ENCODE data around the gene VSIG10L2. TPM values are rescaled to one million over a fixed set of nuclear protein-coding genes. Genes with fewer than 3 reads are reported as not detected.

The VSIG10L2 gene
- total RNA-seq, 1 experiment from 2014 or later = not detected

- TF ChIP-seq ZBTB33 (IDR thresholded peaks at IDR 0.05; ENCODE audit: extremely low read depth, insufficient replicate concordance, low read length) = no peak
- TF ChIP-seq, protein P1, sequence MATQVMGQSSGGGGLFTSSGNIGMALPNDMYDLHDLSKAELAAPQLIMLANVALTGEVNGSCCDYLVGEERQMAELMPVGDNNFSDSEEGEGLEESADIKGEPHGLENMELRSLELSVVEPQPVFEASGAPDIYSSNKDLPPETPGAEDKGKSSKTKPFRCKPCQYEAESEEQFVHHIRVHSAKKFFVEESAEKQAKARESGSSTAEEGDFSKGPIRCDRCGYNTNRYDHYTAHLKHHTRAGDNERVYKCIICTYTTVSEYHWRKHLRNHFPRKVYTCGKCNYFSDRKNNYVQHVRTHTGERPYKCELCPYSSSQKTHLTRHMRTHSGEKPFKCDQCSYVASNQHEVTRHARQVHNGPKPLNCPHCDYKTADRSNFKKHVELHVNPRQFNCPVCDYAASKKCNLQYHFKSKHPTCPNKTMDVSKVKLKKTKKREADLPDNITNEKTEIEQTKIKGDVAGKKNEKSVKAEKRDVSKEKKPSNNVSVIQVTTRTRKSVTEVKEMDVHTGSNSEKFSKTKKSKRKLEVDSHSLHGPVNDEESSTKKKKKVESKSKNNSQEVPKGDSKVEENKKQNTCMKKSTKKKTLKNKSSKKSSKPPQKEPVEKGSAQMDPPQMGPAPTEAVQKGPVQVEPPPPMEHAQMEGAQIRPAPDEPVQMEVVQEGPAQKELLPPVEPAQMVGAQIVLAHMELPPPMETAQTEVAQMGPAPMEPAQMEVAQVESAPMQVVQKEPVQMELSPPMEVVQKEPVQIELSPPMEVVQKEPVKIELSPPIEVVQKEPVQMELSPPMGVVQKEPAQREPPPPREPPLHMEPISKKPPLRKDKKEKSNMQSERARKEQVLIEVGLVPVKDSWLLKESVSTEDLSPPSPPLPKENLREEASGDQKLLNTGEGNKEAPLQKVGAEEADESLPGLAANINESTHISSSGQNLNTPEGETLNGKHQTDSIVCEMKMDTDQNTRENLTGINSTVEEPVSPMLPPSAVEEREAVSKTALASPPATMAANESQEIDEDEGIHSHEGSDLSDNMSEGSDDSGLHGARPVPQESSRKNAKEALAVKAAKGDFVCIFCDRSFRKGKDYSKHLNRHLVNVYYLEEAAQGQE (IDR thresholded peaks at IDR 0.05; ENCODE audit: low read depth) = no peak
- TF ChIP-seq ZNF274 (IDR thresholded peaks at IDR 0.05; ENCODE audit: low read depth, low read length) = no peak
Observed at GRCh38 chr11:125959511-125959910, 13.7 kb downstream of the VSIG10L2 start (continued).

DNA sequence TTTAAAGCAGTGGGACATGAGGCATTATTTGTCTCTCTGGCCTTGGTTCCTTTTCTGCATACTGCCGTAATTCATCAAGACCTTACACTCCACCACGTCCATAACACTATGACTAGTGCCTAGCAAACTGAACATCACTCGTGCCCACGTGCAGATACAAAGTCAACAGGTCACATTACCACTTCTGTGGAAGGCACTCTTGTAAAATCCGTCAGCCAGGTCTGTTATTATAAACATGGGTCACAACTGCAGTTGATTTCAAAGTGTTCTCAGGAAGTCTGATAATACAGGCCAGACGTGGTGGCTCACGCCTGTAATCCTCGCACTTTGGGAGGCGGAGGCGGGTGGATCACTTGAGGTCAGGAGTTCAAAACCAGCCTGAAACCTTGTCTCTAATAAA lies 14.1 kb downstream of the VSIG10L2 start:
- intact Hi-C loops (cut with micrococcal nuclease) = no loop called here
- no peak overlapping the region for H3K4me2 ChIP-seq (ENCODE audit: low read length)
- H4K20me1 ChIP-seq (ENCODE audit: insufficient read depth) = no peaks in the 10 kb centered on the region
- no peak overlapping the region for H3K27ac ChIP-seq (ENCODE audit: low read depth, low read length)
- no peaks in the 10 kb centered on the region for H3K4me1 ChIP-seq (ENCODE audit: control insufficient read depth in 1 of 2, insufficient read depth in 2 of 2, low read length in 2 of 2)
- no peaks in the 10 kb centered on the region for H3K79me2 ChIP-seq (ENCODE audit: insufficient read depth, low read length)
- H3K9ac ChIP-seq (ENCODE audit: low read length) = no peak overlapping the region
- TF ChIP-seq FOSL1 (IDR thresholded peaks at IDR 0.05; ENCODE audit: low read depth) = no peak
- no peak for TF ChIP-seq POLR2A (IDR thresholded peaks at IDR 0.05; ENCODE audit: borderline replicate concordance, extremely low read depth, insufficient read depth, insufficient read length)
- no peak for TF ChIP-seq SP1 (IDR thresholded peaks at IDR 0.05; ENCODE audit: low read depth)
- no peak for TF ChIP-seq YY1 (IDR thresholded peaks at IDR 0.05; ENCODE audit: extremely low read depth, insufficient replicate concordance, low read depth, low read length)
- TF ChIP-seq ELF1 (IDR thresholded peaks at IDR 0.05; ENCODE audit: borderline replicate concordance, low read depth) = no peak
- no peak for TF ChIP-seq RAD21 (IDR thresholded peaks at IDR 0.05; ENCODE audit: low read depth)
- no peak for TF ChIP-seq SRF (IDR thresholded peaks at IDR 0.05; ENCODE audit: low read depth)
- no peak for TF ChIP-seq ZNF274 (IDR thresholded peaks at IDR 0.05; ENCODE audit: low read depth, low read length)
- TF ChIP-seq EZH2phosphoT487 (IDR thresholded peaks at IDR 0.05; ENCODE audit: borderline replicate concordance) = no peak
- TF ChIP-seq EZH2 (IDR thresholded peaks at IDR 0.05) = no peak
- no peak for TF ChIP-seq ATF3 (IDR thresholded peaks at IDR 0.05)
- TF ChIP-seq, protein P2, sequence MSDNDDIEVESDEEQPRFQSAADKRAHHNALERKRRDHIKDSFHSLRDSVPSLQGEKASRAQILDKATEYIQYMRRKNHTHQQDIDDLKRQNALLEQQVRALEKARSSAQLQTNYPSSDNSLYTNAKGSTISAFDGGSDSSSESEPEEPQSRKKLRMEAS (IDR thresholded peaks at IDR 0.05) = no peak
- TF ChIP-seq CEBPB (IDR thresholded peaks at IDR 0.05; ENCODE audit: low read depth) = no peak
- TF ChIP-seq EGR1 (IDR thresholded peaks at IDR 0.05; ENCODE audit: low read depth) = no peak
- TF ChIP-seq POLR2AphosphoS5 (IDR thresholded peaks at IDR 0.05; ENCODE audit: low read depth, low read length) = no peak
- no peak for TF ChIP-seq ZFX (IDR thresholded peaks at IDR 0.05)
- no peak for TF ChIP-seq CTCF (IDR thresholded peaks at IDR 0.05 in 2 of 3, conservative IDR thresholded peaks at IDR 0.05 in 1 of 3; ENCODE audit: borderline replicate concordance in 1 of 3, insufficient read depth in 1 of 3, low read depth in 2 of 3, low read length in 2 of 3)
- no peak overlapping the region for H3K4me3 ChIP-seq (replicated peaks in 1 of 2; ENCODE audit: low read depth in 1 of 2, low read length in 2 of 2)
- CTCF ChIA-PET = no interaction called here
- H2AFZ ChIP-seq (ENCODE audit: low read depth, low read length, poor library complexity, severe bottlenecking) = no peak overlapping the region
- DNase-seq (ENCODE audit: low read depth, low spot score) (no peak), ATAC-seq (no peak)
- RAD21 ChIA-PET (ENCODE audit: low non-redundant PET in 1 of 2, low total read pairs in 2 of 2, uncharacterized antibody in 2 of 2, unreplicated experiment in 2 of 2) = no interaction called here
- no peaks in the 10 kb centered on the region for H3K9me3 ChIP-seq (ENCODE audit: control insufficient read depth in 1 of 2, insufficient read depth in 1 of 2, low read depth in 1 of 2, low read length in 2 of 2)
- H3K36me3 ChIP-seq (ENCODE audit: control insufficient read depth in 1 of 2, insufficient read depth in 2 of 2, low read length in 2 of 2) = no peaks in the 10 kb centered on the region
- H3K9me2 ChIP-seq (ENCODE audit: insufficient read depth) = no peaks in the 10 kb centered on the region
- POLR2A ChIA-PET = no interaction called here
- H3K27me3 ChIP-seq (ENCODE audit: insufficient read depth, low read length) = no peaks in the 10 kb centered on the region
- no TSS peak for BruUV-seq (replicated peaks)
